ENCODE results near the gene LRRC8C. TPM values are rescaled to one million over a fixed set of nuclear protein-coding genes. Genes with fewer than 3 reads are reported as not detected.

The LRRC8C gene
- total RNA-seq, 2 experiments from 2014 or later = 32.9 to 35.0 TPM

- Mint-ChIP-seq H3K27me3 (ENCODE audit: low read depth) (no peaks in the 10 kb centered on the region), H3K9me3 (ENCODE audit: insufficient read depth) (no peaks in the 10 kb centered on the region), H3K27ac (peak overlapping the region; percentile 79), H3K36me3 (ENCODE audit: low read depth) (peaks cover 67% of the 10 kb centered on the region), H3K4me3 (peak overlapping the region; percentile 19), H3K4me1 (ENCODE audit: low read depth) (peaks cover 93% of the 10 kb centered on the region)
- ATAC-seq = peak; percentile 57
- CTCF ChIA-PET = interaction anchor here (0.8 to 9.2 kb wide), 12 partner anchors 12 to 193 kb away, joined by 3 to 89 read pairs (median 6); partner anchors contain the start of gene LRRC8C
- POLR2A ChIA-PET = interaction anchor here (0.6 to 3.5 kb wide), 5 partner anchors 10 to 88 kb away, joined by 3 to 15 read pairs (median 4); partner anchors contain the start of gene LRRC8C
- peak; percentile 45 for DNase-seq
These were observed 88.4 kb downstream of the LRRC8C start for GRCh38 chr1:89721351-89721750.

- ChIA-PET POLR2A (no interaction called here), CTCF (interaction anchor here (1.1 to 2.5 kb wide), 3 partner anchors 35 to 93 kb away, joined by 3 to 16 read pairs (median 4); no protein-coding TSS in a partner anchor)
- Mint-ChIP-seq H3K27me3 (ENCODE audit: low read depth) (no peaks in the 10 kb centered on the region), H3K4me1 (ENCODE audit: low read depth) (peaks cover 92% of the 10 kb centered on the region), H3K9me3 (ENCODE audit: insufficient read depth) (no peaks in the 10 kb centered on the region), H3K27ac (peak overlapping the region; percentile 7), H3K36me3 (ENCODE audit: low read depth) (peaks cover 68% of the 10 kb centered on the region), H3K4me3 (no peak overlapping the region)
- DNase-seq (no peak), ATAC-seq (no peak)
These were observed 90.2 kb downstream of the LRRC8C start for GRCh38 chr1:89723144-89723543.

- POLR2A ChIA-PET = no interaction called here
- no peak for ATAC-seq
- Mint-ChIP-seq H3K27me3 (ENCODE audit: low read depth) (no peaks in the 10 kb centered on the region), H3K9me3 (ENCODE audit: insufficient read depth) (no peaks in the 10 kb centered on the region), H3K4me1 (ENCODE audit: low read depth) (peaks cover 92% of the 10 kb centered on the region), H3K27ac (peak overlapping the region; percentile 85), H3K4me3 (peak overlapping the region; percentile 32), H3K36me3 (ENCODE audit: low read depth) (peaks cover 71% of the 10 kb centered on the region)
- CTCF ChIA-PET = interaction anchor here (1.1 to 2.5 kb wide), 6 partner anchors 25 to 94 kb away, joined by 3 to 16 read pairs (median 4); partner anchors contain the start of gene LRRC8C
- DNase-seq = no peak
These were observed 90.9 kb downstream of the LRRC8C start for GRCh38 chr1:89723863-89724262.

GRCh38 chr1:89724369-89725010 is 91.6 kb downstream of the LRRC8C start:
- H3K4me3 Mint-ChIP-seq = peak overlapping the region; percentile 32
- H3K27ac Mint-ChIP-seq = peak overlapping the region; percentile 85
- ChIA-PET POLR2A (interaction anchor here (1.7 kb wide), 1 partner anchor 34 kb away, joined by 10 read pairs; no protein-coding TSS in a partner anchor), CTCF (interaction anchor here (0.8 to 2.5 kb wide), 6 partner anchors 26 to 92 kb away, joined by 3 to 16 read pairs (median 4); partner anchors contain the start of gene LRRC8C)
- H3K4me1 Mint-ChIP-seq (ENCODE audit: low read depth) = peaks cover 91% of the 10 kb centered on the region
- DNase-seq (peak; percentile 68), ATAC-seq (peak; percentile 79)
- H3K27me3 Mint-ChIP-seq (ENCODE audit: low read depth) = no peaks in the 10 kb centered on the region
- no peaks in the 10 kb centered on the region for H3K9me3 Mint-ChIP-seq (ENCODE audit: insufficient read depth)
- H3K36me3 Mint-ChIP-seq (ENCODE audit: low read depth) = peaks cover 72% of the 10 kb centered on the region

GRCh38 chr1:89725011-89725370 is 92.1 kb downstream of the LRRC8C start:
- Mint-ChIP-seq H3K4me1 (ENCODE audit: low read depth) (peaks cover 86% of the 10 kb centered on the region), H3K27me3 (ENCODE audit: low read depth) (no peaks in the 10 kb centered on the region), H3K4me3 (peak overlapping the region; percentile 32), H3K27ac (peak overlapping the region; percentile 85), H3K9me3 (ENCODE audit: insufficient read depth) (no peaks in the 10 kb centered on the region), H3K36me3 (ENCODE audit: low read depth) (peaks cover 67% of the 10 kb centered on the region)
- peak; percentile 26 for ATAC-seq
- DNase-seq = no peak
- CTCF ChIA-PET = interaction anchor here (0.8 to 2.5 kb wide), 6 partner anchors 15 to 92 kb away, joined by 3 to 16 read pairs (median 4); partner anchors contain the start of gene LRRC8C
- POLR2A ChIA-PET = interaction anchor here (1.7 kb wide), 1 partner anchor 33 kb away, joined by 10 read pairs; no protein-coding TSS in a partner anchor

- Mint-ChIP-seq H3K4me3 (no peak overlapping the region), H3K4me1 (ENCODE audit: low read depth) (peaks cover 80% of the 10 kb centered on the region), H3K27ac (peak overlapping the region; percentile 85), H3K9me3 (ENCODE audit: insufficient read depth) (no peaks in the 10 kb centered on the region), H3K27me3 (ENCODE audit: low read depth) (no peaks in the 10 kb centered on the region), H3K36me3 (ENCODE audit: low read depth) (peaks cover 64% of the 10 kb centered on the region)
- ATAC-seq = no peak
- POLR2A ChIA-PET = interaction anchor here (1.7 kb wide), 1 partner anchor 33 kb away, joined by 10 read pairs; no protein-coding TSS in a partner anchor
- no peak for DNase-seq
- CTCF ChIA-PET = interaction anchor here (1.0 to 2.5 kb wide), 3 partner anchors 10 to 38 kb away, joined by 3 to 15 read pairs (median 7); no protein-coding TSS in a partner anchor
These were observed 92.7 kb downstream of the LRRC8C start for GRCh38 chr1:89725631-89726030.

GRCh38 chr1:89727517-89728312 is 94.8 kb downstream of the LRRC8C start:
- H3K9me3 Mint-ChIP-seq (ENCODE audit: insufficient read depth) = peaks cover 7% of the 10 kb centered on the region
- H3K36me3 Mint-ChIP-seq (ENCODE audit: low read depth) = peaks cover 73% of the 10 kb centered on the region
- POLR2A ChIA-PET = interaction anchor here (0.6 to 1.6 kb wide), 4 partner anchors 11 to 836 kb away, joined by 3 to 5 read pairs (median 4); no protein-coding TSS in a partner anchor
- no peak for DNase-seq
- CTCF ChIA-PET = interaction anchor here (0.9 to 2.5 kb wide), 5 partner anchors 12 to 96 kb away, joined by 3 to 15 read pairs (median 4); no protein-coding TSS in a partner anchor
- H3K27ac Mint-ChIP-seq = peak overlapping the region; percentile 73
- no peak overlapping the region for H3K4me3 Mint-ChIP-seq
- H3K4me1 Mint-ChIP-seq (ENCODE audit: low read depth) = peaks cover 80% of the 10 kb centered on the region
- no peaks in the 10 kb centered on the region for H3K27me3 Mint-ChIP-seq (ENCODE audit: low read depth)
- no peak for ATAC-seq

- Mint-ChIP-seq H3K27ac (peak overlapping the region; percentile 73), H3K4me3 (no peak overlapping the region), H3K9me3 (ENCODE audit: insufficient read depth) (peaks cover 7% of the 10 kb centered on the region), H3K36me3 (ENCODE audit: low read depth) (peaks cover 68% of the 10 kb centered on the region), H3K27me3 (ENCODE audit: low read depth) (no peaks in the 10 kb centered on the region), H3K4me1 (ENCODE audit: low read depth) (peaks cover 78% of the 10 kb centered on the region)
- DNase-seq (no peak), ATAC-seq (no peak)
- CTCF ChIA-PET = interaction anchor here (1.0 to 1.2 kb wide), 2 partner anchors 12 to 26 kb away, joined by 3 to 4 read pairs; no protein-coding TSS in a partner anchor
- POLR2A ChIA-PET = interaction anchor here (0.6 kb wide), 1 partner anchor 837 kb away, joined by 4 read pairs; no protein-coding TSS in a partner anchor
These were observed 95.5 kb downstream of the LRRC8C start for GRCh38 chr1:89728381-89728780.

- CTCF ChIA-PET = interaction anchor here (1.3 kb wide), 1 partner anchor 24 kb away, joined by 4 read pairs; no protein-coding TSS in a partner anchor
These were observed 99.3 kb downstream of the LRRC8C start for GRCh38 chr1:89732206-89732605.

GRCh38 chr1:89732643-89733222 is 99.8 kb downstream of the LRRC8C start:
- Mint-ChIP-seq H3K27ac (no peak overlapping the region), H3K27me3 (ENCODE audit: low read depth) (no peaks in the 10 kb centered on the region), H3K4me3 (no peak overlapping the region), H3K9me3 (ENCODE audit: insufficient read depth) (peaks cover 7% of the 10 kb centered on the region), H3K36me3 (ENCODE audit: low read depth) (peaks cover 31% of the 10 kb centered on the region), H3K4me1 (ENCODE audit: low read depth) (peaks cover 42% of the 10 kb centered on the region)
- no peak for ATAC-seq
- ChIA-PET POLR2A (no interaction called here), CTCF (interaction anchor here (1.3 kb wide), 1 partner anchor 24 kb away, joined by 4 read pairs; no protein-coding TSS in a partner anchor)
- no peak for DNase-seq

More at GRCh38 chr1:89732206-89732605, 99.3 kb downstream of the LRRC8C start:
- ATAC-seq (no peak), DNase-seq (no peak)
- H3K27ac Mint-ChIP-seq = no peak overlapping the region
- H3K4me3 Mint-ChIP-seq = no peak overlapping the region
- H3K9me3 Mint-ChIP-seq (ENCODE audit: insufficient read depth) = peaks cover 7% of the 10 kb centered on the region
- peaks cover 35% of the 10 kb centered on the region for H3K36me3 Mint-ChIP-seq (ENCODE audit: low read depth)
- POLR2A ChIA-PET = no interaction called here
- H3K4me1 Mint-ChIP-seq (ENCODE audit: low read depth) = peaks cover 45% of the 10 kb centered on the region
- H3K27me3 Mint-ChIP-seq (ENCODE audit: low read depth) = no peaks in the 10 kb centered on the region

- CTCF ChIA-PET = interaction anchor here (0.7 to 1.3 kb wide), 2 partner anchors 23 to 24 kb away, joined by 3 to 4 read pairs; no protein-coding TSS in a partner anchor
- DNase-seq (no peak), ATAC-seq (no peak)
- Mint-ChIP-seq H3K4me3 (no peak overlapping the region), H3K36me3 (ENCODE audit: low read depth) (peaks cover 24% of the 10 kb centered on the region), H3K27me3 (ENCODE audit: low read depth) (no peaks in the 10 kb centered on the region), H3K4me1 (ENCODE audit: low read depth) (peaks cover 32% of the 10 kb centered on the region), H3K27ac (no peak overlapping the region), H3K9me3 (ENCODE audit: insufficient read depth) (peaks cover 7% of the 10 kb centered on the region)
- POLR2A ChIA-PET = no interaction called here
These were observed 100.8 kb downstream of the LRRC8C start for GRCh38 chr1:89733748-89734147.
